Right lobe of liver (tissue), 4 donors: ENCODE results near the gene ERGIC3.

Experiments used
- POLR2A ChIP-seq: fragments of 450-650 bp; IDR thresholded peaks from one replicate; pipeline ENCODE4 v1.6.1; 2017; ENCODE audit warnings: antibody characterized with exemption, mild to moderate bottlenecking
- TF ChIP-seq, protein P1 (sequence below), 4 donors: fragments of 200-600 bp in 3 of 4; fragments of 450-650 bp in 1 of 4; IDR thresholded peaks; one replicate each; pipeline versions ENCODE4 v1.5.1 to v1.8.0; 2016 to 2022; ENCODE audit warnings: antibody characterized with exemption in 4 of 4, mild to moderate bottlenecking in 2 of 4
- donor health status: DM: no; HTN: no; CAD: no.
- donor health status: DM: no; HTN: no; CAD: no.
- donor health status: DM: no; HTN: yes; CAD: no.

- TF ChIP-seq, protein P1, sequence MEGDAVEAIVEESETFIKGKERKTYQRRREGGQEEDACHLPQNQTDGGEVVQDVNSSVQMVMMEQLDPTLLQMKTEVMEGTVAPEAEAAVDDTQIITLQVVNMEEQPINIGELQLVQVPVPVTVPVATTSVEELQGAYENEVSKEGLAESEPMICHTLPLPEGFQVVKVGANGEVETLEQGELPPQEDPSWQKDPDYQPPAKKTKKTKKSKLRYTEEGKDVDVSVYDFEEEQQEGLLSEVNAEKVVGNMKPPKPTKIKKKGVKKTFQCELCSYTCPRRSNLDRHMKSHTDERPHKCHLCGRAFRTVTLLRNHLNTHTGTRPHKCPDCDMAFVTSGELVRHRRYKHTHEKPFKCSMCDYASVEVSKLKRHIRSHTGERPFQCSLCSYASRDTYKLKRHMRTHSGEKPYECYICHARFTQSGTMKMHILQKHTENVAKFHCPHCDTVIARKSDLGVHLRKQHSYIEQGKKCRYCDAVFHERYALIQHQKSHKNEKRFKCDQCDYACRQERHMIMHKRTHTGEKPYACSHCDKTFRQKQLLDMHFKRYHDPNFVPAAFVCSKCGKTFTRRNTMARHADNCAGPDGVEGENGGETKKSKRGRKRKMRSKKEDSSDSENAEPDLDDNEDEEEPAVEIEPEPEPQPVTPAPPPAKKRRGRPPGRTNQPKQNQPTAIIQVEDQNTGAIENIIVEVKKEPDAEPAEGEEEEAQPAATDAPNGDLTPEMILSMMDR (IDR thresholded peaks at IDR 0.05): no peak
- TF ChIP-seq POLR2A: no peak
Measured at GRCh38 chr20:35510951-35511735, 30.7 kb upstream of the ERGIC3 start.
